Stimulated activated effector memory CD8-positive, alpha-beta T cell treated with anti-CD3 and anti-CD28 coated beads, Interleukin-12 subunit alpha, Interleukin-12 subunit beta, amount 100 ng/mL, for 72 hours (primary cell): ENCODE data around the gene TUFM.
"Not testable (repeated sequence)": the region's sequence is repeated elsewhere in the genome, so short reads cannot be mapped to it uniquely, and the experiment has no call there.

Source experiments
- ATAC-seq: fragments of 150-1000 bp; cut with Tn5 transposase; 2 replicates; pipeline ENCODE4 v1.10.0; 2021
- DNase-seq, 2 donors: peaks; one replicate each; pipeline ENCODE4 v3.0.0; 2021 to 2022; ENCODE audit warnings: low spot score in 2 of 2
- H3K27ac Mint-ChIP-seq: one replicate; pipeline ENCODE4 v1.8.0; 2022; ENCODE audit warnings: mild to moderate bottlenecking, mixed read lengths
- H3K36me3 Mint-ChIP-seq: one replicate; pipeline ENCODE4 v1.8.0; 2022; ENCODE audit warnings: mild to moderate bottlenecking, mixed read lengths
- H3K4me1 Mint-ChIP-seq: one replicate; pipeline ENCODE4 v1.8.0; 2022; ENCODE audit warnings: mixed read lengths
- H3K4me3 Mint-ChIP-seq: one replicate; pipeline ENCODE4 v1.8.0; 2022; ENCODE audit warnings: mild to moderate bottlenecking, mixed read lengths
- H3K9me3 Mint-ChIP-seq: one replicate; pipeline ENCODE4 v1.8.0; 2022; ENCODE audit warnings: mixed read lengths

TUFM gene

DNA sequence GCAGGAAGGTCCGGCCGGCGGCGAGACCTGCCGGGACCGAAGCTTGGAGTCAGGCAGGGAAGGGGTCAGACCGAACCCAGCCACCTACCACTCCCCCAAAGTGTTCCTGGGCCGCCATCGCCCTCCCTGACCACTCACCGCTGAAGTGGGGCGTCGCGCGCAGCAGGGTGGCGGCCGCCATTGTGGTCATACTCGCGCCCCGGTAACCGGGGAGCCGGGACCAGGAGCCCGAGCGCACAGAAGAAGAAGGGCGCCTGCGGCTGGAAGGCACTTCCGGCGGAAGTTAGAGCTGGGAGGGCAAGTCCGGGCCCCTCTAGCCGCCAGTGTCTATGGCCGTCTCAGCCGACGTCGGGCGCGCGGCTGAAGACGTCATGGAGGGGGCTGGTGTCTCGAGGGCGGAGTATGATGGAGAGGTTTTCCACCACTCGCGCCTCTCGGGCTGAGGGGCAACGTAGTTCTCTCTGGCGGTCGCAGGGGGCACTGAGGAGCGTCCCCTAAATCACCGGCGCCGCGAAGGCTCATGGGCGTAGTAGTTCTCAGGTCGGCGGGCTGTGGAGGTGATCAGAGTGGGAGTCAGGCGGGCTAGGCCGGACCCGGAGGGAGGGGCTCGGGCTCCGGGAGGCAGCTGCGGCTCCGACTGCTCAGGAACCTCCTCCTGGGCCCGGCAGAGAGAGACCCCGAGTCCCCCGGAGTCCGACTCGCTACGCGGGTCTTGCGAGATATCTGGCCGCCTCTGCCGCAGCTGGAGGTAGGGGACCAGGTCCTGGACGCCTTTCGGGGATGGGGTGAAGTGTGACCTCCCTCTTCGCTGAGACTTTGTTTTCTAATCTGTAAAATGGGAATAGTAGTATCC lies at the start of gene TUFM:
Gene TUFM (minus strand): TSS at position 269 of the 853 bp plus-strand sequence. CDS start 79 bp downstream, at position 190.
- Mint-ChIP-seq H3K9me3 (no peaks in the 10 kb centered on the region), H3K27ac (peak within 1 kb of the TSS; percentile 99), H3K36me3 (peaks cover 54% of the 10 kb centered on the region), H3K4me1 (peaks cover 34% of the 10 kb centered on the region), H3K4me3 (peak within 1 kb of the TSS; percentile 98)
- DNase-seq (peak; percentile 93 to 98), ATAC-seq (peak; percentile 97)

DNA sequence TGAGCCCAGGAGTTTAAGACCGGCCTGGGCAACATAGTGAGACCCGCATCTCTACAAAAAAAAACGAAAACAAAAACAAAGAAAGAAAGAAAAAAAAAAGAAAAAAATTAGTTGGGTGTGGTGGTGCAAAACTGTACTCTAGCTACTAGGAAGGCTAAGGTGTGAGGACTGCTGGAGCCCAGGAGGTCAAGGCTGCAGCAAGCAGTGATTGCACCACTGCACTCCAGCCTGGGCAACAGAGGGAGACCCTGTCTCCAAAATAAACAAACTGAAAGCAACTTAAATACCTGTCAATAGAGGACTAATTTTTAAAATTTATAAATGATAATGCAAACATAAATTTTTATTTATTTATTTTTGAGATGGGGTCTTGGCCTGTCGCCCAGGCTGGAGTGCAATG lies 49.5 kb upstream of the TUFM start:
- no peaks in the 10 kb centered on the region for H3K36me3 Mint-ChIP-seq
- DNase-seq (no peak), ATAC-seq (no peak)
- H3K9me3 Mint-ChIP-seq, result no peaks in the 10 kb centered on the region
- H3K4me1 Mint-ChIP-seq, result no peaks in the 10 kb centered on the region
- no peak overlapping the region for H3K4me3 Mint-ChIP-seq
- no peak overlapping the region for H3K27ac Mint-ChIP-seq

- no peak for ATAC-seq
- Mint-ChIP-seq H3K27ac (no peak overlapping the region), H3K4me1 (no peaks in the 10 kb centered on the region), H3K36me3 (no peaks in the 10 kb centered on the region), H3K9me3 (no peaks in the 10 kb centered on the region), H3K4me3 (no peak overlapping the region)
- DNase-seq, result no peak
These were observed 47.1 kb upstream of the TUFM start for GRCh38 chr16:28893291-28893690.

DNA sequence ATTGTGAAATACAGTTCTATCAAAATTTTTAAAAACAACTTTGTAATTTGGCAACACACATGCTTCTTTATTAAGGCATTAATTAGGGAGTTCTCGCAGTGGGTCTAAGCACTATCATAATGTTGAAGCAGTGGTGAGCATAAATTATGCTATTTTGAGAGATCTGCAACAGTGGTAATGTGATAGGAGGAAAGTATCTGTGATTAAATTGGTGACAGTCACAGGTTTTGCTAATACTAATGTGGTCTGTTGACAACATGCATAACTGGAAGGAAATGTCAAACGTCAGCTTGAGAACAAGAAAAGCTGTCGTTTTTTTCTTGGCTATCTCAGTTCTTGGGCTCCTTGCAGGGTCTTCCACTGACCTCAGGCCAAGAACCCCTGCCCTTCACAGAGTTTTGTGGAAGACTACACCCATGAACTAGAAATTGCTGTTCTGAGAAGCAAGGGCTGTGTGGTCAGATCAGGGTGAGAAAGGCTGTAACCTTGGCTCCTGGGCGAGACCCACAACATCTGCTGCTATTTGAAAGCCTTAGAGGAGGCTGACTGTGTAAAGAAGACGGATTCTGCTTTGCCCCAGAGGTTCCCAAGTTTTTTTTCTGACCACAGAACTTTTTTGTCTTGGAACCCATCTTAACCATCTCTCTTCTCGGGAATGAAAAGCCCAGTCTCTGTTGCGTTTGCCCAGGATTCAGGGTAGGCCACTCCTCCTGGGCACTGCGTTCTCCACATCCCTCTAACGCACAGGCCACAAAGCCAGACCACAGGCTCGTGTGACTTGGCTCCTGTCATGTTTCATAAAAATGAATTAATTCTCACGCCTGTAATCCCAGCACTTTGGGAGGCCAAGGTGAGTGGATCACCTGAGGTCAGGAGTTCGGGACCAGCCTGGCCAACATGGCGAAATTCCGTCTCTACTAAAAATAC lies 46.1 kb upstream of the TUFM start:
- ATAC-seq (no peak), DNase-seq (no peak)
- Mint-ChIP-seq H3K27ac (no peak overlapping the region), H3K4me1 (no peaks in the 10 kb centered on the region), H3K36me3 (no peaks in the 10 kb centered on the region), H3K9me3 (no peaks in the 10 kb centered on the region), H3K4me3 (no peak overlapping the region)

DNA sequence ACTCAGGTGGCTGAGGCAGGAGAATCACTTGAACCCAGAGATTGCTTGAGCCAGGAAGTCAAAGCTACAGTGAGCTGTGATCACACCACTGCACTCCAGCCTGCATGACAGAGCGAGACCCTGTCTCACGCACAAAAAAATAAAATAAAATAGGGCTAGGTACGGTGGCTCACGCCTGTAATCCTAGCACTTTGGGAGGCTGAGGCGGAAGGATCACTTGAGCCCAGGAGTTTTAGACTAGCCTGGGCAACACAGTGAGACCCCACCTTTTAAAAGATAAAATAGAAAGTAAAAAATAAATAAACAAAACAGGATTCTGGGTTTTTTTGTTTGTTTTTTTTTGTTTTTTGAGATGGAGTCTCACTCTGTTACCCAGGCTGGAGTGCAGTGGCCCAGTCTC lies 44.2 kb upstream of the TUFM start:
- H3K9me3 Mint-ChIP-seq, DNase-seq, ATAC-seq, H3K27ac Mint-ChIP-seq, H3K4me1 Mint-ChIP-seq, H3K4me3 Mint-ChIP-seq, H3K36me3 Mint-ChIP-seq: not testable (repeated sequence)

DNA sequence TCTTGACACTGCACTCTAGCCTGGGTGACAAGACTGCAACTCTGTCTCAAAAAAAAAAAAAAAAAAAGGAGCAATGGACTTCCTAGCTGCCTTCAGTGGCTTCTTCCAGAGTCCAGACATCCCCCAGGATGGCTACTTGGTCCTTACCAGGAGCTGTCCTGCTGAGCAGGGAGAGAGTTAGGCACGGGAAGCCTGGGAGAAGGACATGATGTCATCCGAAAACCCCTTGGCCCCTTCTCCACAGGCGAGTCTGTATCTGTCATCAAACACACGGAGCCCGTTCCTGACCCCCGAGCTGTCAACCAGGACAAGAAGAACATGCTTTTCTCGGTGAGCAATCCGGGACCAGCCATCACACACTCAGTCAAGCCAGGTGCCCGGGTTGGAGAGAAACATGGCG lies 40.8 kb upstream of the TUFM start:
- Mint-ChIP-seq H3K27ac (no peak overlapping the region), H3K4me3 (no peak overlapping the region), H3K4me1 (no peaks in the 10 kb centered on the region), H3K36me3 (no peaks in the 10 kb centered on the region), H3K9me3 (no peaks in the 10 kb centered on the region)
- DNase-seq (no peak), ATAC-seq (no peak)

GRCh38 chr16:28884045-28884444 lies 37.9 kb upstream of the TUFM start:
- Mint-ChIP-seq H3K4me3 (no peak overlapping the region), H3K27ac (peak overlapping the region; percentile 19)
- DNase-seq, result no peak

DNA sequence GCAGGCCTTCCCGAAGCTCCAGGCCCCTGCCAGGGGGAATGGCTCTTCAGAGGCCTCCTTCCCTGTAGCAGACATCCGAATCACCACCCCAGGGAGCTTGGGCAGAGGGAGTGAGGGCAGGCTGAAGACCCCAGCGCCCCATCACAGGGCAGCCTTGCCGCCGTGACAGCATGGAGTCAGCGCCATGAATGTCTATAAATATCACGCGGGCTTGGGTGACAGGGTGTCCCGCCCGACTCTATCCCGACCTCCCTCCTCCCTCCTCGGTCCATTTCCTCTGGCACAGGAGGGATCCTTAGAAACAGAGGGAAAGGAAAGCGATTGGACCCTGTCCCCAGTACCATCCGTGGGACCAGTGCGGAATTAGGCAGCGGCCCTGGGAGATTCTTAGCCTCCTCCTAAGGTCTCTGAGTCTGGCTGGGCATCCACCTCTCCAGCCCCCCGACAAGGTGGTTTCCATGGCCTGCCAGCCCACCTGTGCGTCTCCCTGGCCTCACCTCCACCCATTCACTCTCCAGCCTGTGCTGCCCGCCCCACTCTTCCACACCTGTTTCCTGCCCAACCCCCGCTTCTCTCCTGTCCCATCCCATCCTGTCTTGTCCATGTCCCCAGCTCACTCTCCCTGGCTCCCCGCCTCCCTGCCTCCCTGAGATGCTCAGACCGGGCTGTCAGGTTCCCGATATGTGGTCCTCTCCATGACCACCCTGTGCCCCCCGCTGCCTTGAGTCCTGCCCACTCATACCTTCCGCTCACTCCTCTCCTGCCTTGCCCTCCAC lies 37.3 kb upstream of the TUFM start:
- DNase-seq (no peak), ATAC-seq (no peak)
- Mint-ChIP-seq H3K9me3 (no peaks in the 10 kb centered on the region), H3K4me1 (peaks cover 29% of the 10 kb centered on the region), H3K36me3 (no peaks in the 10 kb centered on the region), H3K4me3 (no peak overlapping the region), H3K27ac (peak overlapping the region; percentile 19)

More at GRCh38 chr16:28884045-28884444, 37.9 kb upstream of the TUFM start:
- H3K4me1 Mint-ChIP-seq, result peaks cover 23% of the 10 kb centered on the region
- no peaks in the 10 kb centered on the region for H3K36me3 Mint-ChIP-seq
- no peaks in the 10 kb centered on the region for H3K9me3 Mint-ChIP-seq
- ATAC-seq, result no peak

DNA sequence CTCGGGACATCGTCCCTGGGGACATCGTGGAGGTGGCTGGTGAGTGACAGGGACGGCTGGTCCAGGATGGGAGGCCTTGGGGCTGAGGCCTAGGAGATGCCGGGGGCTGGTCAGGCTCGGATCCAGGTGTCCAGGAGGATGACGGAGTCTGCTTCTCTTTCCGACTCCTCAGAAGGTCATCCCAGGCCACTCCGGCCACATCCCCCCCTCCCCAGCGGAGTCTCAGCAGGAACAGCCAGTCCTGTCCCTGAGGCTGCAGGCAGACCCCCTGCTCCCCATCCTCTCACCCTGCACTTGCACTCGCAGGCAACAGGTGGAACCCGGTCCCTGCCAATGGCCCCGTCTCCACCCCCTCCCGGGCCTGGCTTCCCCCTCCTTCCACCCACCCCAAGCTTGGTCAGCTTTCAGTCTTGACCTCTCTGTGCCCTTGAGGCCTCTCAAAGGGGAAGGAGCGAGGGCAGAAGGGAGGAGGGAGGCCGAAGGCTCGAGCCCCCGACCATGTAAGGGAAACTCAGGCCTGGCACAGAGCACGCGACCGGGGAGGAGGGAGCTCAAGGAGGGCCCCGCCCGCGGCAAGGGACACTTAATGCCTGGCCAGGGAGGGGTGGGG lies 36.5 kb upstream of the TUFM start:
- ATAC-seq (no peak), DNase-seq (no peak)
- Mint-ChIP-seq H3K4me1 (peaks cover 37% of the 10 kb centered on the region), H3K36me3 (no peaks in the 10 kb centered on the region), H3K27ac (no peak overlapping the region), H3K4me3 (no peak overlapping the region), H3K9me3 (no peaks in the 10 kb centered on the region)

GRCh38 chr16:28881565-28881964 lies 35.4 kb upstream of the TUFM start:
- Mint-ChIP-seq H3K4me3 (peak overlapping the region; percentile 86), H3K4me1 (peaks cover 37% of the 10 kb centered on the region)
- H3K36me3 Mint-ChIP-seq, H3K9me3 Mint-ChIP-seq, ATAC-seq, DNase-seq, H3K27ac Mint-ChIP-seq: not testable (repeated sequence)

- Mint-ChIP-seq H3K36me3 (no peaks in the 10 kb centered on the region), H3K4me1 (peaks cover 37% of the 10 kb centered on the region), H3K27ac (peak overlapping the region; percentile 88), H3K9me3 (no peaks in the 10 kb centered on the region), H3K4me3 (peak overlapping the region; percentile 86)
- DNase-seq (no peak), ATAC-seq (no peak)
These were observed 34.8 kb upstream of the TUFM start for GRCh38 chr16:28880955-28881354.

DNA sequence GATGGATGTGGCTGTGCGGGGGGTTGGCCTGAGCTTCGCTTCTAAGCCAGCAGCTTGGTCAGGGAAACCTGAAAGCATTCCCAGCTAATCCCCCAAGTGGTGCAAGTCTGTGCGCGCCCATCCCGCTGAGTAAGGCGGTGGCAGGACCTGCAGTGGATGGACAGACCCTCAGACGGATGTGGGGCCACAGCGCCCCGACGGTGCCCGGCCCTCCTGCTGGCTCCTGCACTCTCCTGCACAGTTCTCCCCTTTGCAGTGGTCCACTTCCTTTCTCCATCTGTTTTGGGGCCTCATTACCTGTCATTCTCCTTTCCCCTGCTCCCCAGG lies 34.4 kb upstream of the TUFM start:
- no peaks in the 10 kb centered on the region for H3K9me3 Mint-ChIP-seq
- H3K36me3 Mint-ChIP-seq, result peaks cover 2% of the 10 kb centered on the region
- peak overlapping the region; percentile 88 for H3K27ac Mint-ChIP-seq
- H3K4me3 Mint-ChIP-seq, result peak overlapping the region; percentile 86
- peaks cover 37% of the 10 kb centered on the region for H3K4me1 Mint-ChIP-seq
- DNase-seq (no peak), ATAC-seq (no peak)

DNA sequence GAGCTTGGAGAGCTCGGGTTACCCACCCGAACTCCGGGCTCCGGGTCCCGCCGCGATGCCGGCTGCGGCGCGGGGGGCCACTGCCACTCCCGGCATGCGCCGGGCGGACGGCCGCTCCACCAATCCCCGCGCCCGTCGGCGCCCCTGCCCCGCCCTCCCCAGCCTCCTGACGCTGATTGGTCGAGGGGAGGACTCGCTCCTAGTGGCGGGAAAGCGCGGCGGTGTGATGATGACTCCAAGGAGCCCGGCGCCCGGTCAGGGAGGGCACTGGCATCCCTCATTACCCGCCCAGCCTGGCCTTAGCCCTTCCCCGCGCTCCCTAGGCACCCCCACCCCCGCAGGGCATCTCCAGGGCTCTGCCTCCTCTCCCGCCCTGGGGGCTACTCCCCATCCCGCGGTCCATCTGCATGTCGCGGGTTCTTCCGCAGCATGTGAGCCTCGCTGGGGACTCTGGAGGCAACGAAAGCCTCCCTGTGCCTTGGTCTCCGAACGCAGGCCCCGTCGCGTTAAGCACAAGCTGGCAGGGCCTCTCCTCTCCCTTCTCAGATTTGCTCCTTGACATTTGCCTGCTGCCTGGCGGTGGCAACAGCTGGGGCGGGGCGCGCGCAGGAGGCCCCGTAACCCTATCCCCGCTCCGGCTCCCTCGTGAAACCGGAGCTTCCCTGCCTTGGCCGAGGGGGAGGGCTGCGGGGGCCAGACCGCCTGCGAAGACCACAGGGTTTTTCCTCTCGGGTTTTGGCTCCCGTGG lies 33.9 kb upstream of the TUFM start:
- DNase-seq (peak; percentile 72 to 89), ATAC-seq (peak; percentile 96)
- Mint-ChIP-seq H3K4me1 (peaks cover 37% of the 10 kb centered on the region), H3K4me3 (peak overlapping the region; percentile 86), H3K27ac (peak overlapping the region; percentile 88), H3K36me3 (peaks cover 7% of the 10 kb centered on the region), H3K9me3 (no peaks in the 10 kb centered on the region)

DNA sequence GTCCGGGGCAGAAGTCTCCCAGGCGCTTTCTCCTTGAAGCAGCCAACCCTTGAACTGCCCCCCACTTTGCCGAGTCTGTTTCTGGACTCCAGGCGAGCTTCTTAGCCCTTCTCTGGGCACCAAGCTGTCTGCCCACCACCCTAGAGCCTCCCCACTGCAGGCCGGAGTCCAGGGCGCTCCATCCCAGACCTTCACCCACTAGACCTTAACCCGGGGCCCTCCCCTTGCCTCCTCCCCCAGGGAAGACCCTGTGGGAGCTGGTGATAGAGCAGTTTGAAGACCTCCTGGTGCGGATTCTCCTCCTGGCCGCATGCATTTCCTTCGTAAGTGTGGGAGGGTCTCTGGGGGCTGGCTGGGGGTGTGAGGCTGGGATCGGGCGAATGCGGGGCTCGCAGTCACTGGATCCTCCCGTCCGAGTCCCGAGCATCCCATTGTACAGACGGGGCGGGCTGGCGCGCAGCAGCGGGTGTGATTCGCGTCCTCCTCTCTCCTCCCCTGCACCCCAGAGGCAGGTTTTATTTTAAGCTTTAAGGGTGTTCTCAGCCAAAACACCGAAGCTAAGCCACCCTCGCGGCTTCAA lies 33.2 kb upstream of the TUFM start:
- Mint-ChIP-seq H3K4me1 (peaks cover 37% of the 10 kb centered on the region), H3K36me3 (peaks cover 11% of the 10 kb centered on the region), H3K27ac (peak overlapping the region; percentile 88), H3K9me3 (no peaks in the 10 kb centered on the region), H3K4me3 (peak overlapping the region; percentile 86)
- DNase-seq, result no peak
- peak; percentile 54 for ATAC-seq
